ENCODE results near the gene USP19. TPM values are rescaled to one million over a fixed set of nuclear protein-coding genes. Genes with fewer than 3 reads are reported as not detected.

The USP19 gene
- total RNA-seq, 1 experiment from 2014 or later = 92.8 TPM

GRCh38 chr3:49122886-49123545, 2.4 kb upstream of the USP19 start:
- Histone ChIP-seq H2AFZ (ENCODE audit: low read depth, low read length, poor library complexity, severe bottlenecking) (no peak overlapping the region), H3K9ac (ENCODE audit: low read length) (no peak overlapping the region), H4K20me1 (ENCODE audit: insufficient read depth) (no peaks in the 10 kb centered on the region), H3K27me3 (ENCODE audit: insufficient read depth, low read length) (no peaks in the 10 kb centered on the region), H3K4me1 (ENCODE audit: control insufficient read depth in 1 of 2, insufficient read depth in 2 of 2, low read length in 2 of 2) (peaks cover 7 to 14% of the 10 kb centered on the region in 2 experiments), H3K9me2 (ENCODE audit: insufficient read depth) (no peaks in the 10 kb centered on the region), H3K36me3 (ENCODE audit: control insufficient read depth in 1 of 2, insufficient read depth in 2 of 2, low read length in 2 of 2) (peaks cover 8 to 9% of the 10 kb centered on the region in 2 experiments; a peak in 3 of 4 replicates), H3K27ac (ENCODE audit: low read depth, low read length) (no peak overlapping the region), H3K9me3 (ENCODE audit: control insufficient read depth in 1 of 2, insufficient read depth in 1 of 2, low read depth in 1 of 2, low read length in 2 of 2) (no peaks in the 10 kb centered on the region), H3K4me2 (ENCODE audit: low read length) (no peak overlapping the region), H3K4me3 (replicated peaks in 1 of 2; ENCODE audit: low read depth in 1 of 2, low read length in 2 of 2) (no peak overlapping the region), H3K79me2 (ENCODE audit: insufficient read depth, low read length) (peaks cover 21% of the 10 kb centered on the region)
- DNase-seq (ENCODE audit: low read depth, low spot score) (no peak), ATAC-seq (no peak)
- intact Hi-C loops (cut with micrococcal nuclease) = no loop called here
- POLR2A ChIA-PET = no interaction called here
- no TSS peak for BruUV-seq (replicated peaks)
- RAD21 ChIA-PET (ENCODE audit: low non-redundant PET in 1 of 2, low total read pairs in 2 of 2, uncharacterized antibody in 2 of 2, unreplicated experiment in 2 of 2) = no interaction called here
- TF ChIP-seq POLR2A (IDR thresholded peaks at IDR 0.05; ENCODE audit: borderline replicate concordance, extremely low read depth, insufficient read depth, insufficient read length) (no peak), JUND (IDR thresholded peaks at IDR 0.05) (no peak), SIN3A (IDR thresholded peaks at IDR 0.05; ENCODE audit: low read depth) (no peak), EZH2 (IDR thresholded peaks at IDR 0.05) (no peak), FOSL1 (IDR thresholded peaks at IDR 0.05; ENCODE audit: low read depth) (no peak), CBX3 (IDR thresholded peaks at IDR 0.05; ENCODE audit: low read depth) (no peak), EZH2phosphoT487 (IDR thresholded peaks at IDR 0.05; ENCODE audit: borderline replicate concordance) (no peak), SP1 (IDR thresholded peaks at IDR 0.05; ENCODE audit: low read depth) (no peak), TCF7L2 (IDR thresholded peaks at IDR 0.05; ENCODE audit: borderline replicate concordance, extremely low read depth, insufficient read depth, insufficient read length) (no peak), ZFX (IDR thresholded peaks at IDR 0.05) (no peak), REST (IDR thresholded peaks at IDR 0.05; ENCODE audit: low read depth) (no peak), ELF1 (IDR thresholded peaks at IDR 0.05; ENCODE audit: borderline replicate concordance, low read depth) (no peak), RAD21 (IDR thresholded peaks at IDR 0.05; ENCODE audit: low read depth) (no peak), POLR2AphosphoS5 (IDR thresholded peaks at IDR 0.05; ENCODE audit: low read depth, low read length) (no peak), SRF (IDR thresholded peaks at IDR 0.05; ENCODE audit: low read depth) (no peak), ZBTB33 (IDR thresholded peaks at IDR 0.05; ENCODE audit: extremely low read depth, insufficient replicate concordance, low read length) (no peak), ZNF274 (IDR thresholded peaks at IDR 0.05; ENCODE audit: low read depth, low read length) (no peak)
- TF ChIP-seq, protein P1, sequence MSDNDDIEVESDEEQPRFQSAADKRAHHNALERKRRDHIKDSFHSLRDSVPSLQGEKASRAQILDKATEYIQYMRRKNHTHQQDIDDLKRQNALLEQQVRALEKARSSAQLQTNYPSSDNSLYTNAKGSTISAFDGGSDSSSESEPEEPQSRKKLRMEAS (IDR thresholded peaks at IDR 0.05) = no peak
- TF ChIP-seq, protein P2, sequence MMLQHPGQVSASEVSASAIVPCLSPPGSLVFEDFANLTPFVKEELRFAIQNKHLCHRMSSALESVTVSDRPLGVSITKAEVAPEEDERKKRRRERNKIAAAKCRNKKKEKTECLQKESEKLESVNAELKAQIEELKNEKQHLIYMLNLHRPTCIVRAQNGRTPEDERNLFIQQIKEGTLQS (IDR thresholded peaks at IDR 0.05) = no peak
- CTCF ChIA-PET = no interaction called here
